Panc1 (cell line): ENCODE data around the gene GPS1. TPM values are rescaled to one million over a fixed set of nuclear protein-coding genes. Genes with fewer than 3 reads are reported as not detected.

Experiments
- ATAC-seq: fragments of 200-7000 bp; cut with Tn5 transposase; 2 replicates; pipeline ENCODE4 v1.9.1; 2020; ENCODE audit warnings: mild to moderate bottlenecking, moderate library complexity
- BruUV-seq: library from RNA; stranded (reverse); fragments of 400-500 nt; replicated peaks from 2 replicates; lab custom pipeline; 2021; lab: Mats Ljungman, UMichigan
- CTCF ChIA-PET: fragments of 300-600 bp; sonication (Branson Sonifier 250); formaldehyde crosslinking; loops from one replicate; lab custom pipeline; 2022; ENCODE audit warnings: antibody characterized with exemption; lab: Charles Lee
- POLR2A ChIA-PET: fragments of 300-600 bp; sonication (Branson Sonifier 250); formaldehyde crosslinking; loops from one replicate; lab custom pipeline; 2022; ENCODE audit warnings: antibody characterized with exemption; lab: Charles Lee
- DNase-seq: peaks from one replicate; pipeline ENCODE4 v3.0.0-alpha.2; 2010; ENCODE audit warnings: low read depth, low spot score
- H3K27ac ChIP-seq: 2 replicates; pipeline ENCODE4 v1.5.1; 2011; ENCODE audit warnings: mild to moderate bottlenecking, low read length, inconsistent platforms
- H3K27me3 ChIP-seq: fragments of 200-500 bp; sonication (Bioruptor generic); 2 replicates; pipeline ENCODE4 v1.6.0; 2014; ENCODE audit warnings: low read length, inconsistent platforms; ENCODE audit not compliant: control insufficient read depth, insufficient read depth
- H3K36me3 ChIP-seq: fragments of 200-500 bp; sonication (Bioruptor generic); 2 replicates; pipeline ENCODE4 v1.5.1; 2014; ENCODE audit warnings: inconsistent platforms, mild to moderate bottlenecking, low read length, moderate library complexity; ENCODE audit not compliant: control insufficient read depth, insufficient read depth
- H3K4me1 ChIP-seq: 2 replicates; pipeline ENCODE4 v1.5.1; 2011; ENCODE audit warnings: inconsistent platforms, mild to moderate bottlenecking, low read length, moderate library complexity; ENCODE audit not compliant: control insufficient read depth, insufficient read depth
- H3K4me3 ChIP-seq, 2 experiments: 2 replicates each; pipeline ENCODE4 v1.5.1; 2011 to 2012; ENCODE audit warnings: low read depth in 2 of 2, low read length in 2 of 2, mild to moderate bottlenecking in 2 of 2, inconsistent platforms in 1 of 2, moderate library complexity in 1 of 2
- H3K9me3 ChIP-seq: fragments of 200-500 bp; sonication (Bioruptor generic); 2 replicates; pipeline ENCODE4 v1.5.1; 2014; ENCODE audit warnings: low read depth, mild to moderate bottlenecking, inconsistent platforms, low read length, moderate library complexity; ENCODE audit not compliant: control insufficient read depth, insufficient read depth
- CTCF ChIP-seq: fragments of 450-650 bp; IDR thresholded peaks from 2 replicates; pipeline ENCODE4 v1.5.1; 2017; ENCODE audit warnings: mild to moderate bottlenecking
- POLR2AphosphoS5 ChIP-seq: IDR thresholded peaks from 2 replicates; pipeline ENCODE4 v1.6.1; 2012; ENCODE audit warnings: mild to moderate bottlenecking, low read depth, low read length, moderate library complexity
- REST ChIP-seq, 2 experiments: IDR thresholded peaks; 2 replicates each; pipeline ENCODE4 v1.6.1; 2011 to 2012; ENCODE audit warnings: low read depth in 2 of 2, control low read depth in 1 of 2, low read length in 1 of 2, mild to moderate bottlenecking in 1 of 2, moderate library complexity in 1 of 2; ENCODE audit not compliant: insufficient read depth in 1 of 2
- SIN3A ChIP-seq: IDR thresholded peaks from 2 replicates; pipeline ENCODE4 v1.6.1; 2012; ENCODE audit warnings: low read depth, mild to moderate bottlenecking, low read length, moderate library complexity, borderline replicate concordance; ENCODE audit not compliant: insufficient read depth
- TCF7L2 ChIP-seq: IDR thresholded peaks from 2 replicates; pipeline ENCODE4 v1.6.1; 2011; ENCODE audit warnings: mild to moderate bottlenecking, low read depth, low read length, inconsistent platforms
- in situ Hi-C: cut with HindIII; loops from 2 replicates; pipeline ENCODE4 v1.10.0; 2016; ENCODE audit warnings: low sequenced_read_pairs, low pct_unique_long_range_greater_than_20kb
- intact Hi-C: fragments of 100-400 bp; cut with micrococcal nuclease; formaldehyde crosslinking; loops from one replicate; pipeline ENCODE4 v1.10.0; 2022; ENCODE audit not compliant: unreplicated experiment
- total RNA-seq: library from RNA; stranded (reverse); gene quantifications from one replicate; pipeline ENCODE4 v1.2.1, GENCODE V29; 2021; ENCODE audit not compliant: unreplicated experiment

Gene GPS1
- total RNA-seq, 1 experiment from 2014 or later, result 175 TPM

- in situ Hi-C loops (no loop called here), intact Hi-C loops (no loop called here)
- no TSS peak for BruUV-seq
- CTCF ChIA-PET, result no interaction called here
- H3K9me3 ChIP-seq, result no peaks in the 10 kb centered on the region
- DNase-seq, result no peak
- no peak for ATAC-seq
- H3K4me1 ChIP-seq, result peaks cover 18% of the 10 kb centered on the region
- no peaks in the 10 kb centered on the region for H3K27me3 ChIP-seq
- peaks cover 51% of the 10 kb centered on the region for H3K36me3 ChIP-seq
- H3K27ac ChIP-seq, result peak overlapping the region; percentile 34; the same call in 1 of the 2 replicates
- TF ChIP-seq REST (IDR thresholded peaks at IDR 0.05; ENCODE audit: insufficient read depth in 1 of 2, low read depth in 2 of 2, low read length in 1 of 2) (no peak), CTCF (no peak), SIN3A (no peak), POLR2AphosphoS5 (peak; percentile 28; the same call in 1 of the 2 replicates), TCF7L2 (no peak)
- POLR2A ChIA-PET, result interaction anchor here (0.7 kb wide), 1 partner anchor 15 kb away, joined by 6 read pairs; no protein-coding TSS in a partner anchor
- no peak overlapping the region for H3K4me3 ChIP-seq
Measured at GRCh38 chr17:82092094-82092586, 40.4 kb downstream of the GPS1 start.

- Histone ChIP-seq H3K9me3 (no peaks in the 10 kb centered on the region), H3K4me1 (peaks cover 18% of the 10 kb centered on the region), H3K4me3 (no peak overlapping the region), H3K27ac (no peak overlapping the region), H3K36me3 (peaks cover 50% of the 10 kb centered on the region), H3K27me3 (no peaks in the 10 kb centered on the region)
- POLR2A ChIA-PET, result interaction anchor here (0.6 to 0.7 kb wide), 2 partner anchors 15 to 53 kb away, joined by 3 to 6 read pairs; no protein-coding TSS in a partner anchor
- intact Hi-C loops, result no loop called here
- in situ Hi-C loops, result no loop called here
- no TSS peak for BruUV-seq
- CTCF ChIA-PET, result no interaction called here
- TF ChIP-seq TCF7L2 (no peak), SIN3A (no peak), REST (IDR thresholded peaks at IDR 0.05; ENCODE audit: insufficient read depth in 1 of 2, low read depth in 2 of 2, low read length in 1 of 2) (no peak), CTCF (no peak), POLR2AphosphoS5 (no peak)
- ATAC-seq, result no peak
- DNase-seq, result no peak
Measured at GRCh38 chr17:82092628-82092994, 40.9 kb downstream of the GPS1 start.
